Activated CD8-positive, alpha-beta memory T cell treated with anti-CD3 and anti-CD28 coated beads, Interleukin-2, amount 50 U/mL, for 24 hours (primary cell): ENCODE results near the gene SNX22.
"Not testable (repeated sequence)": the region's sequence is repeated elsewhere in the genome, so short reads cannot be mapped to it uniquely, and the experiment has no call there.

ENCODE experiments used
- DNase-seq: peaks from one replicate; pipeline ENCODE4 v3.0.0-alpha.2; 2020; ENCODE audit errors: extremely low read depth

SNX22 gene

DNA sequence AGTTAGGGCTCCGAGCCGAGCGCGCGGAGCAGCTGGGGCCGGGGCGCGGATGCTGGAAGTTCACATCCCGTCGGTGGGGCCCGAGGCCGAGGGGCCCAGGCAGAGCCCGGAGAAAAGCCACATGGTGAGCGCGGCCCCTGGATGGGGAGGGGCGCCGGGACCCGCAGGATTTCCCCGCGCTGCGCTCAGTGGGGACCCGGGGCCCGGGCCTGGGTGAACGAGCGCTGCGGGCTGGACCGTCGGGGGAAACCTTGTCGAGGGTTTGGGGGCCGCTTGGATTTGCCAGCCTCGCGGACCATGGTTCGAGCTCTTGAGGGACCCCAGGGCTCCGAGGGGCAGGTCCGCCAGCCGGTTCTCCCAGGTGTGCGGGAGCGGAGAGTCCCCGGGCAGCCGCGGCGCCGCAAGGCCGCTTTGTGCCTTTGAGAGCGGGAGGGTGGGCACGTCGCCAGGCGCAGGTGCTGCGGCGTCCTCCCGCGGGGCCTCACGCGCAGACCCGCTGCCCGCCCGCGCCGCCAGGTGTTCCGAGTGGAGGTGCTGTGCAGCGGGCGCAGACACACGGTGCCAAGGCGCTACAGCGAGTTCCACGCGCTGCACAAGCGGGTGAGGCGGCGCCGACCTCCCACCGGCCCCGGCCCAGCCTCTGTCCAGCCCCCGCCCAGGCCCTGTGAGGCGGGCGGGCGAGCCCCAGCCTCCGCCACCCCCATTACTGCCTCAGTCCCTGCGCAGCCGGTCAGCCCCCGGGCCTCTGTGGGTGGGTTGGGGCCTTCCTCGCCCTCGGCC, at the start of gene SNX22:
TSS of gene SNX22 (plus strand) at position 5 of the 780 bp plus-strand sequence. CDS start at position 50, 45 bp downstream.
- no peak for DNase-seq

DNA sequence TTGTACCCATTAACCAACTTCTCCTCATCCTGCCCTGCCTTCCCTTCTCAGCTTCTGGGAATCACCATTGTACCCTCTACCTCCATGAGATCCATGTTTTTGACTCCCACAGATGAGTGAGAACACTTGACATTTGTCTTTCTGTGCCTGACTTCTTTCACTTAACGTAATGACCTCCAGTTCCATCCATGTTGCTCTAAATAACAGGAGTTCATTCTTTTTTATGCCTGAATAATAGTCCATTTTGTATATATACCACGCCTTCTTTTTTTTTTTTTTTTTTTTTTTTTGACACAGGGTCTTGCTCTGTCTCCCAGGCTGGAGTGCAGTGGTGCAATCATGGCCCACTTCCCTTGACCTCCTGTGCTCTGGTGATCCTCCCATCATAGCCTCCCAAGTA, 49.0 kb upstream of the SNX22 start:
- no peak for DNase-seq

DNA sequence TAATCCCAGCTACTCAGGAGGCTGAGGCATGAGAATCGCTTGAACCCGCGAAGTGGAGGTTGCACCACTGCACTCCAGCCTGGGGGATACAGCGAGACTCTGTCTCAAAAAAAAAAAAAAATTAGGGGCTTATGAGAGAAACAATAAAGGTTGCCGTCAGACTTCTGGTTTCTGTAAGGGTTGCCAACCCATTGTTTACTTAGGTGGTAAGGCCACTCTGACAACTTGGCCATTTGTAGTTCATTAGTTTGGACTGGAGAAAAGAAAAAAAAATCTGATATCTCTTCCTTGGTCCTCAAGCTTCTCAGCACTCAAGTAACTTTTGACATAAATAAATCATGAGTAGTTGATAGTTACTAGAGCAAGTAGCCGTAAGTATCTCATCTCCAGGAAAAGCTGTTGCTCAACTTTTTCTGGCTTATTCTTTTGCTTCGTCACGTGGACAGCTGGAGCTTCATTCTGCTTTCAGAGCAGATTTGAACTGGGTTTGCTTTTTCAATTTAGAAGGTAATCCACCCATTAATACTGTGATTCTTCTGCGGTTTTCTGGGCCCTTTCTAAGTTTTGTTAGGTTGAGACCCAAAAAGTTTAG, 46.3 kb upstream of the SNX22 start:
- no peak for DNase-seq

DNA sequence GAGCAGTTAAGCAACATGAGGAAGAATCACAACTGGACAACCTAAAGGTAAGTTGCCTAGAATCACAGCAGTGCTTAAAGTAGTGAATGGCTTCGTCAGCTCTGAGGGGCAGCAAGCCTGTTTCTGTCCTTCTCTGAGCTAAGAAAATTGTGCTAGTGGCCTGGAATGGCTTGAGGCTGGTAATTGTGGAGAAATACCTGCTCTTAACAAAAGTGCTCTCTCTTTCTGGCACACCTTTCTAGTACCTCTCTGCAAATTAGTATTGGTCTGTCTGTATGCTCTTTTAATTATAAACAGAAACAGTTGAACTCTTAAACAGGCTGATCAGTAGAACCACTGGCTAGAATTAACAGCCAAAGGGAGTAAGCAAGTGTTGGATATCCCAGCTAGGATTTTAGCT, 44.2 kb upstream of the SNX22 start:
- DNase-seq, result no peak

DNA sequence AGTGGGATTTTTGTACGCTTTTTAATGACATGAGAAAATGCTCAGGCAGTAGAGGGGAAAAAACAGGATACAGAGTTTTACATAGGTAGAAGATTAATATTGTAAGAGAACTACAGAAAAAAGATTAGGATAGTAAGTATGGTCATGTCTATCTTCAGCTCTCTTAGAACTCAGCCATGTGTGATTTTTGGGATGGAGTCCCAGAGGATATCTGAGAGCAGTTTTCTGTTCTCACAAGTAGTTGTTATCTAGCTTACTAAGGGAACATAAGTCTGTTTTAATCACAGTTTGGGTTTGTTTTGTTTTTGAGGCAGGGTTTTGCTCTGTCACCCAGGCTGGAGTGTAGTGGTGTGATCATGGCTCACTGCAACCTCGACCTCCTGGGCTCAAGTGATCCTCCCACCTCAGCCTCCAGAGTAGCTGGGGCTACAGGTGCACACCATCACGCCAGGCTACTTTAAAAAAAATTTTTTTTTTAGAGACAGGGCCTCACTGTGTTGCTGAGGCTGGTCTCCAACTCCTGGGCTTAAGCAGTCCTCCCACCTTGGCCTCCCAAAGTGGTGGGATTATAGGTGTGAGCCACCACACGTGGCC, 41.3 kb upstream of the SNX22 start:
- DNase-seq, result not testable (repeated sequence)

DNA sequence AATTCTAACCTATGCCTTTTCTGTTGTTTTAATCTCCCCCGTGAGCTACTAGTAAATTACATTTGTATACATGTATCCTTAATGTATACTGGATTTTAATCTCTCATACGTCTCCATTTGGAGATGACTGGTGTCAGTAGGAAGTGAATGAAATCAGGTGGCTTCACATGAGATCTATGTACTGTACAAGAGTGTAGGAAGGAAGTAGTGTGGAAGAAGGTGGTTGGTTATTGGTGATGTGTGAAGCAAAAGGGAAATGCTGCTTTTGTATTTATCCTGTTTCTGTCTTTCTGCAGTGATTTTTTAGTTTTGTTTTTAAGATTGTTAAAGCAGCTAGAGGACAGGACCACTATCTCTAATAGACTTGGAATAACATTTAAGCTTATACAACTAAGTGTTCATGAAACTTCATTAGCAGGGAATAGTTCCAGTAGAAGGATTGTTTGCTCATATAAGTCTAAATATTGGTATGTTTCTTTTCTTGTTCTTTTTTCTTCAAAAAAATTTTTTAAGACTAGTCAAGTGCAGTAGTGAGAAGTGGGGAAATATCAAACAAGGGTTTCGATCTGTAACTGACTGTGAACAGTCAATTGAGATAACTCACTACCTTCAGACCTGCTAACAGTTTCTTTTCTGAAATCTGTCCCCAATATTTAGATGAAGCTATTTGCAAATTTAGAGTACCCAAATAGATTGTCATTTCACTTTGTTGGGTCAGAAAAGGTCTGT, 40.4 kb upstream of the SNX22 start:
- DNase-seq, result no peak

DNA sequence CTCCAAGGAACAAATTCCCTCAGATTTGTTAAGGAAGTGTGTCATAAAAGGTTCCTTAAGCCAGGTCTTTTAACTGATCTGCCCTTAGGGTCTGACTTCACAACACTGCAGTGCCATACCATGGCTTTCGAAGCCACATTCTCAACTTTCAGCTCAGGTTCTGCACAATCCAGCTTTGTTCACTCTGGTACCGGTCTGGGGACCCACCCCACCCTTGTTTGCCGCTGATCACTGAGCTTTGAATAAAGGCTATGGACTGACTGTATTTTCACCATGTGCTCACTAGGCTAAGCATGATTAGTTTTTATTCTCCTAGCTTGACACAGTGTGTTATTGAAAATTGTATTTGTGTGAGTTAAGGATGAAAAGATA, 39.9 kb upstream of the SNX22 start:
- no peak for DNase-seq

DNA sequence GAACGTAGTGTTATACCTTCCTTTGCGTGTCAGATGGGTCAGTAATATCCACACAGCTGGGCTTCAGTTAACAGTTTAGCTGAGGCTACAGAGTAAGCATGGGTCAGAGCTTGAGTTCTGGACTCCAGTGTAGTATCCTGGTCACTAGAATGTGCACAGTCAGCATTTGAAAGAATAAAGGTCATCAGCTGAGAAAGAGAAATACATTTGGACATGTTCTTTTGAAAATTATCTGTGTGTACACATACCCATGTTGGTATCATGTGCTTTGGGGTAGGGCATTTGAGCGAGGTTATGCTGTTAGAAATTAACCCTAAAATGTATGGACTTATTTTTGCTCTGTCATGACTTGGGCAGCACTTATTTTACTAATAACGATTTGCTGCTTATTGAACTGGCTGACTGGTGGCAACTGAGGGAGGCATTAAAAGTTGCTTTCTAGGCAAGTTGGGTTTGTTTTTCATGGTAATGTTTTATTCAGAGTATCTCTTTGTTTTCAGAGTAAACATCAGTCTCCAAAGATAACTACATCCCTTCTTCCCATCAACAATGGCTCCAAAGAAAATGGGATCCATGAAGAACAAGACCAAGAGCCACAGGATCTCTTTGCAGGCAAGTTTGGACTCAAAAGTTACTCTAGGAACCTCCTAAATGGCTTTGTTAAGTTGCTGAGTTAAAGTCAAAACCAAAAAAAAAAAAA, 39.3 kb upstream of the SNX22 start:
- DNase-seq, result no peak

DNA sequence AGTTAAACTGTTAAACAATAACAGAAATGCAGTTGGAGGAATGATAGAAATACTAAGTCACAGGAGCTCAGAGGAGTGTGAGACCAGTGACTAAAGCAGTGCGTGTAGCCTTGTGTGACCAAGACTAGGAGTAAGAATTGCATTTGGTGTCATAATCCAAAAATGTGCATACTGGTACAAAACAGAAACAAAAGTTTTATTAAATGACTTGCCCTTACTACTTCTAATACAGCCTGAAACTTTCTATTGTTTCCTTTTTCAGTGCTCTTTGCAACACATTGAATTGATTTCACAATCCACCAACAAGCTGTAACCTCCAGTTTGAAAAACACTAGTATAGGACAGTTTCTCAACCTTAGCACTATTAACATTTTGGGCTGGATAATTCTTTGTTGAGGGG, 38.6 kb upstream of the SNX22 start:
- DNase-seq, result no peak

DNA sequence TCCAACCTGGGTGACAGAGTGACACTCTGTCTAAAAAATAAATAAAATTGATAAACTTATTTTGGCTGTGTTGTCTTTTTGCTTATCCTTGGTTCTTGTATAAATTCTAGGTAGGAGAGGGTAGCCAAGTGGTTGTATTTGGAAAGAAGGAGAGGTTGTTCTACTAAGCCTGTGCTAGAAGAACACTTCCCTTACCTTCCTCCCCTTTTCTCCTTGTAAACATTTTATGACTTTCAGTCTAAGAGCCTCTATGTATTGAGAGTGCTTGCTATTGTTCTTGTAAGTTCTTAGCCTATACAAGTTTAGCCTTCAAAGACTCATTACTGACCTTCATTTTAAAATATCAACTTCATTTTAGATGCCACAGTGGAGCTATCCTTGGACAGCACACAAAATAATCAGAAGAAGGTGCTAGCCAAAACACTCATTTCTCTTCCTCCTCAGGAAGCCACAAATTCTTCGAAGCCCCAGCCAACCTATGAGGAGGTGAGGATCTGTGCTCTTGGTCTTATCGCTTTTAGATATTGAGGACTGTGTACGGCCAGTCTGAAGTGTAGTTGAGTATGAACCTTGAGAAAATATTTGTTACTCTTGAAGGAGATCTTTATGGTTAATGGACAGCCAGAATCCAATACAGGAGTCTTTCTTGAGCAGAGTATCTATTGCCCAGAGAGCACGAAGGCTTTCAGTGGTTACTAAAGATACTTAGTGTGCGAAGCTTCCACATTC, 33.6 kb upstream of the SNX22 start:
- DNase-seq, result no peak

DNA sequence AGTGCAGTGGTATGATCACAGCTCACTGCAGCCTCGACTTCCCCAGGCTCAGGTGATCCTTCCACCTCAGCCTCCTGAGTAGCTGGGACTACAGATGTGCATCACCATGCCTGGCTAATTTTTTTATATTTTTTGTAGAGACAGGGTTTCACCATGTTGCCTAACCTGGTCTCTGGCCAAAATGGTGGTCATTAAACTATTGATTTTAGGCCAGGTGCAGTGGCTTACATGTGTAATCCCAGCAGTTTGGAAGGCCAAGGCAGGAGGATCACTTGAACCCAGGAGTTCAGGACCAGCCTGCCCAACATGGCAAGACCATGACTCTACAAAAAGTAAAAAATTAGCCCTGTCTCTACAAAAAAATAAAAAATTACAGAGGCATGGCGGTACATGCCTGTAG, 31.2 kb upstream of the SNX22 start:
- not testable (repeated sequence) for DNase-seq

DNA sequence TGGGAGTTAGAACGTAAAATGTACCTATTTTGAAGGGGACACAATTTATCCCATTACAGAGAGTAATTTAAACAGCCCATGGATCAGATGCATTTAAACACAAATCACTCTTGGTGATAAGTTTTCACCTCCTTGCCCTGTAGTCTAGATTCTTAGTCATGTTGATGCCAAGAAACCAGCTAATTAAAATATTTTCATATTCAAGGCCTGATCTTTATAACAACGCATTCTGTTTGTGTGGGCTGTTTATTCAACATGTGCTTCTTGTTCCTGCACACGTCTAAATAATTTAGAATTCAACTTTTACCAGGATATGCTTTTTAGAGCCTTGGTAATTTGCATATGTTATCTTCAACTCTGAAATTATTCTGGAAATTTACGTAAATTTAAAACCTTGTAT, 29.9 kb upstream of the SNX22 start:
- no peak for DNase-seq

DNA sequence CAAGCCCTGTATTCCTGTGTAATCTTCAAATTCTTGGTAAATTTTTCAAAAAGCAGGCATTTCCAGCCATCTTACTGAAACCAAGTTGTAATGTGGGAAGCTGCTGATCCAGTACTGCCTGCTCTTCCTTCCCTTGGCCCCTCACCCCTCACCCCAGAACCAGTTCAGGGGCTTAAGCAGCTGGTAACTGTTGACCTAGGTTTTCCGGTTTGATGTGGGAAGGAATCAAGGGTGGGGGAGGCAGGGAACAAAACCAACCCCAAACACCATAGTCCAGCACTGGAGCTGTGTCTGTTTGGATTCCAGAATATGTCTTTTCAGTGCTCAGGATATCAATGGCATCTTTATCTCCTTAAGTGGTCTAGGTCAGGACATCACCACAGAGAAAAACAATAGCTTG, 29.1 kb upstream of the SNX22 start:
- DNase-seq, result no peak

DNA sequence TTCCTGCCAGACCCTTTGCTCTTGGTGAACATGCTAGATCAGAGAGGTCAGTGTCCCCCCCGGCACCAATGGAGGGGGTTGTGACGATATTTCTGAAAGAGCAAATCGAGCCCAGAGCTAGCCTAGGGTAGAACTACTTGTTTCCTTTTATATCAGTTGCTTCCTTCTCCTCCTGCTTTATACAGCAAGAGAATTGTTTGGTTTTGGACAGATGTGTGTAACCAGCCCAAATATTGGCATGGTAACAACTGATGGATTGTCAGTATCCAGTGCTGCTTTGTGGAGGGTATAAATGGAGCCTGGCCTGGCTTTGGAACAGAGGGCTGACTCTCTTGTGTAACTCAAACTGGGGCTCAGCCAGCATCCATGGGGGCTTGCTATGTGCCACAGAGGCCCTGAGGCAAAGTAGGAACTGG, 28.6 kb upstream of the SNX22 start:
- no peak for DNase-seq

DNA sequence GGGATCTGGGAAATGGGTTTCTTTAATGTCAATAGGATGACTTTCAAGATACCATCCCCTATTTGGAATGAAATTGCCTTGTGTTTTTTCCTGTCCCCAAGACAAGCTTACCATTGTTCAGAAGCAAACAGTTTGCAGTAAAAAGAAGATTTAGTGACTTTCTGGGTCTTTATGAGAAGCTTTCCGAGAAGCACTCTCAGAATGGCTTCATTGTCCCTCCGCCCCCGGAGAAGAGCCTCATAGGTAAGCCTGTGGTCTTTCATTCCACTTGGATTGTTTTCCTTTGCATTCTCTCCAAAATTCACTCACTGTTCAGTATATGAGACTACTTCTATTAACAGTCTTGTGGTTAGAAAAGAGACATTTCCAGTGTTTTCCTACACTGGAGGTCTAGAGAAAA, 25.6 kb upstream of the SNX22 start:
- no peak for DNase-seq

DNA sequence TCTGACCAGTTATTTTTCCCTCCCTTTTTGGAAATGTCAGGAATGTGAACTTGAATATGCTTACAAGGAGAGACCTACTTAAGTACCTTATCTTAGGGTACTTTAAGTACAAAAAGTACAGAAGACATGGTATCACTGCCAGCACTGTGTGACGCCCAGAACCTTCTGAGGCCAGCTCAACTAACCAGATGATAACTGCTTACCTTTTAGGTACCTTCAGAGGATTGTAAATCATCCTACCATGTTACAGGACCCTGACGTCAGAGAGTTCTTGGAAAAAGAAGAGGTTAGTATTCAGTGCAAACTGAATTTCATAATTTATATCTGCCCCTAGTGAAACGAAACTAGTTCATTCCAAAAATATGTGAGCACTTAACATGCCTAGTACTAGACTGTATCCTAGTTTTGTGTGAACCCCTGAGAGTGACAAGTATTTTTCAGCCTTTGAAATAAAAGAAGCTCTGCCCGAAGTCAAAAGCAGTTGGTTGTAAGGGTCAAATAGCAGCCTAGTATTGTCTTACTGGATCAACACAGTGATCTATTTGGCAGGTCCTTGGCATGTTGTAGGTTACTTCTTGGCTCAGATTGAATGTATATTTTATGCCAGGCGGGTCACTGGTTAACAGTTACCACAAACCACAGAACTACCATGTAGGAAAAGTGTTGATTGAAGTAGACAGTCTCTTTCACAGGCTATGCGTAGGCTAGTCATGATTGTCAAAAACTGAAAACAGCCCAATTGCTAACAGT, 23.8 kb upstream of the SNX22 start:
- no peak for DNase-seq

DNA sequence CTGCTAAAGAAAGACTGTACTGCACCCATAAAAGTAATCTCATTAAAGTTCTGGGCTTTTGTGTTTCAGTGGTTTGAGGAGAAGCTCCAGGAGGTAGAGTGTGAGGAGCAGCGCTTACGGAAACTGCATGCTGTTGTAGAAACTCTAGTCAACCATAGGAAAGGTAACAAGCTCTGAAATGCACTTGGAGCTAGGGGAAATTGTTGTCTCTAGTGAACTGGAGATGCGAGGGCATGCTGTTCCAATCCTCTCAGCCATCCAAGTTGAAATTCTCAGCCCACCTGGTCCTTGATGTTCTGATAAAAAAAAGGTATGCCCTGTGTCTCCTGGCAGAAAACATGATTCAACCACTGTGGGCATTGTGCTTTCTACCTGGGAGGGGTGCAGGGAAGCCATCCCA, 21.4 kb upstream of the SNX22 start:
- no peak for DNase-seq

DNA sequence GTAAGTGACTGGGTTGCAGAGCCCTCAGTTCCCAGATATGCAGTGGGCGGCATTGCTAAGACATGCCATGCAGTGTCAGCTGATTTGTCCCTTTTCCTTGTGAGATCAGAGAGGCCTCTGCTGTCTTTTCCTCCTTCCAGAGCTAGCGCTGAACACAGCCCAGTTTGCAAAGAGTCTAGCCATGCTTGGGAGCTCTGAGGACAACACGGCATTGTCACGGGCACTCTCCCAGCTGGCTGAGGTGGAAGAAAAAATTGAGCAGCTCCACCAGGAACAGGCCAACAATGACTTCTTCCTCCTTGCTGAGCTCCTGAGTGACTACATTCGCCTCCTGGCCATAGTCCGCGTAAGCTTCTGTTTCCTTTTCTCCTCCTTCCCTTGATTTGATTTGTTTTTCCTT, 20.0 kb upstream of the SNX22 start:
- DNase-seq, result no peak

DNA sequence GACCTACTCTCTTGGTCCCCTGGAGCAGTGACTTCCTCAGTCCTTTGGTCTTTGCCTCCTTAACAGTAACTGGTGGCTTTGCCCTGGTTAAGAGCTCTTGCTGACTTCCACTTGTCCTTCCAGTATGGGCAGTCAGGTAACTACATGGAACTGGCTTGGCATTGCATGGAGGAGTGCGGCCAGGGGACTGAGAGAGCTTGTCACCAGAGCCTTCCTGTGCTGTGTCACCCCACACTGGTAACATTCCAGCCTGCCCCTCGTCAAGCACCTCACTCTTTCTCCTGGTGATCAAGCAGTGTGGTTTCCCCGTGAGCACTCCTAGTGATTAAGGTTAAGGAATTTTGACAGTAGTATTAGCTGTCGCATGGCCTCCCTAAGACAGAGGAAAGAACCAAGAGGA, 19.3 kb upstream of the SNX22 start:
- DNase-seq, result no peak

DNA sequence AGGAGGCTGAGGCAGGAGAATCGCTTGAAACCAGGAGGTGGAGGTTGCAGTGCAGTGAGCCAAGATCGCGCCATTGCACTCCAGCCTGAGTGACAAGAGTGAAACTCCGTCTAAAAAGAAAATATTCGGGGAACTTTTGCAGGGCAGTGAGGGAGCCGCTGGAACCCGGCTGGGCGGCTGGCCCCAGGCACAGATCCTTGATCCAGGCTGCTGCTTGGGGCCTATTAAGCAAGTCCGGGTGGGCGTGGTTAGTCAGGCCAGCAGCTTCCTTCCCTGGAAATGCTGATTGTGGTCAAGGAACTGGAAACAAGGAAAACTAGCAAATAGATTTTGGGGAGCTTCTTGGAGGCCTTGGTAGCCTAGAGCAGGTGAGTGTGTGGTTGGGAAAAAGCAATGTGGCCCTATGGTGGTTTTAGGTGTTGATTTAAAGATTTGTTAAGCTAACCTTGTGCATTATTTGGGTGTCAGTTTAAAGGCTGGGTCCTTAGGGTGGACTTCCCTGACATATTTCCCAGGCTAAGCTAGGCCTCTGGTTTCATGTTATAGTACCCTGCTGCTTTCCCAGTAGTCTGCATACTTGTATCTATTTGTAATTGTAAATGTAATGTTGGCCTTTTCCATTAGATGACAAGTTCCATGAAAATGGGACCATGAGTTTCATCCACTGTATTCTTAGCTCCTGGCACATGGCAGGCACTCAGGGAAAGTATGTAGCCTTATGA, 17.7 kb upstream of the SNX22 start:
- DNase-seq, result no peak
